Ovary (tissue), 9 donors: ENCODE results near the gene TAGLN. TPM values are rescaled to one million over a fixed set of nuclear protein-coding genes. Genes with fewer than 3 reads are reported as not detected.

Source experiments
- DNase-seq, 5 donors: peaks; one replicate each; pipeline ENCODE4 v3.0.0-alpha.2; 2019 to 2020
- H3K27ac ChIP-seq, 2 donors: fragments of 200-600 bp; one replicate each; pipeline versions ENCODE4 v1.5.1 to v1.8.0; 2019 to 2022
- H3K27me3 ChIP-seq: fragments of 200-600 bp; one replicate; pipeline ENCODE4 v1.8.0; 2022
- H3K36me3 ChIP-seq: fragments of 200-600 bp; sonication (generic); one replicate; pipeline ENCODE4 v1.5.1; 2019
- H3K4me1 ChIP-seq: one replicate; pipeline ENCODE4 v1.8.1; 2013; ENCODE audit warnings: mild to moderate bottlenecking, moderate library complexity; ENCODE audit not compliant: insufficient read depth
- H3K4me3 ChIP-seq: fragments of 200-600 bp; sonication (generic); one replicate; pipeline ENCODE4 v1.5.1; 2017
- H3K9me3 ChIP-seq, 2 donors: fragments of 200-600 bp in 1 of 2; sonication (generic) in 1 of 2; one replicate each; pipeline versions ENCODE4 v1.5.1 to v1.8.1; 2013 to 2019; ENCODE audit warnings: mild to moderate bottlenecking in 1 of 2, moderate library complexity in 1 of 2
- CTCF ChIP-seq, 3 donors: fragments of 450-650 bp in 2 of 3; fragments of 200-600 bp in 1 of 3; IDR thresholded peaks; one replicate each; pipeline versions ENCODE4 v1.5.1 to v1.8.0; 2016 to 2022; ENCODE audit warnings: antibody characterized with exemption in 3 of 3, mild to moderate bottlenecking in 1 of 3
- EP300 ChIP-seq: sonication (generic); formaldehyde crosslinking; IDR thresholded peaks from one replicate; pipeline ENCODE4 v1.6.1; 2017; ENCODE audit warnings: antibody characterized with exemption
- POLR2A ChIP-seq: fragments of 450-650 bp; IDR thresholded peaks from one replicate; pipeline ENCODE4 v1.6.1; 2017; ENCODE audit warnings: antibody characterized with exemption, mild to moderate bottlenecking, moderate library complexity
- WGBS, 3 donors: extraction: QIAGEN DNeasy Blood & Tissue Kit in 1 of 3; methylation state at CpG; one replicate each; pipeline versions ENCODE4 v1.1.5 to v1.1.7; 2013 to 2017; 5-methylcytosine and 5-hydroxymethylcytosine counted together
- intact Hi-C, 4 donors: fragments of 100-400 bp; cut with DNase I; formaldehyde crosslinking; loops; one replicate each; pipeline versions ENCODE4 v1.11.0 to v1.15.1; 2022 to 2023
- polyA plus RNA-seq, 2 donors: library from polyadenylated mRNA; stranded (reverse); fragments of 200-250 nt in 1 of 2; fragments of 350-450 nt in 1 of 2; fragmentation: Illumina TruSeq in 1 of 2; extraction: RNeasy Lipid Tissue Mini Kit (QIAGEN cat#74804) in 1 of 2; gene quantifications; one replicate each; pipeline ENCODE4 v1.2.3, GENCODE V29; 2013 to 2014
- total RNA-seq, 7 donors: library from RNA; depleted of rRNA in 2 of 7; stranded (reverse); fragments of >200 nt in 2 of 7; fragmentation: NEBNext Ultra II Directional in 3 of 7; extraction: Animal tissue kit (Norgen Biotek cat#: 25700) in 3 of 7; gene quantifications; one replicate each; pipeline versions ENCODE4 v1.1.0 to v1.2.4, GENCODE V29; 2016 to 2023
- donor health status: DM: no; HTN: no; CAD: no; lungs with moderate emphysema.
- donor health status: DM: no; HTN: no; CAD: no.
- donor health status: Bipolar disorder and iron deficiency.
- donor health status: DM: yes; HTN: yes; CAD: no.
- donor health status: DM: no; HTN: no; CAD: no.
- donor health status: DM: yes; HTN: yes; CAD: no.

The TAGLN gene
- total and polyA plus RNA-seq, 9 donors = 491 to 3,307 (median 1,598) TPM

- WGBS, 3 donors = 48 to 60% (median 52%) methylated on average over 9 of the region's 9 CpGs
- Histone ChIP-seq H3K9me3 (no peaks in the 10 kb centered on the region), H3K36me3 (no peaks in the 10 kb centered on the region), H3K4me1 (peaks cover 10% of the 10 kb centered on the region), H3K27me3 (no peaks in the 10 kb centered on the region), H3K4me3 (no peak overlapping the region), H3K27ac (no peak overlapping the region)
- DNase-seq = no peak
- no peak for TF ChIP-seq CTCF (IDR thresholded peaks at IDR 0.05)
- no peak for TF ChIP-seq POLR2A
- TF ChIP-seq EP300 = no peak
- intact Hi-C loops = loop anchor here in 1 of 4 donors (10.0 kb wide), 1 partner anchor 55 kb away; no protein-coding TSS in a partner anchor
Measured at GRCh38 chr11:117170210-117170609, 29.0 kb upstream of the TAGLN start.

GRCh38 chr11:117171007-117171403 lies 28.2 kb upstream of the TAGLN start:
- peaks cover 10% of the 10 kb centered on the region for H3K4me1 ChIP-seq
- no peaks in the 10 kb centered on the region for H3K9me3 ChIP-seq
- no peaks in the 10 kb centered on the region for H3K36me3 ChIP-seq
- intact Hi-C loops = loop anchor here in 1 of 4 donors (10.0 kb wide), 1 partner anchor 54 kb away; no protein-coding TSS in a partner anchor
- no peak overlapping the region for H3K27ac ChIP-seq
- no peak overlapping the region for H3K4me3 ChIP-seq
- H3K27me3 ChIP-seq = no peaks in the 10 kb centered on the region
- 76 to 92% (median 79%) methylated on average over 2 of the region's 2 CpGs for WGBS, 3 donors
- no peak for TF ChIP-seq POLR2A
- TF ChIP-seq CTCF (IDR thresholded peaks at IDR 0.05) = no peak
- no peak for TF ChIP-seq EP300
- no peak for DNase-seq

- Histone ChIP-seq H3K27ac (peak overlapping the region in 1 of 2 donors; percentile 2), H3K27me3 (no peaks in the 10 kb centered on the region), H3K4me3 (no peak overlapping the region), H3K4me1 (peaks cover 10% of the 10 kb centered on the region), H3K9me3 (no peaks in the 10 kb centered on the region), H3K36me3 (no peaks in the 10 kb centered on the region)
- TF ChIP-seq POLR2A = no peak
- no peak for TF ChIP-seq EP300
- no peak for TF ChIP-seq CTCF (IDR thresholded peaks at IDR 0.05)
- intact Hi-C loops = loop anchor here in 1 of 4 donors (10.0 kb wide), 1 partner anchor 53 kb away; no protein-coding TSS in a partner anchor
- no peak for DNase-seq
- 52 to 59% (median 56%) methylated on average over 14 of the region's 14 CpGs for WGBS, 3 donors
Measured at GRCh38 chr11:117171404-117172061, 27.6 kb upstream of the TAGLN start.

- peaks cover 10% of the 10 kb centered on the region for H3K4me1 ChIP-seq
- H3K27ac ChIP-seq = peak overlapping the region in 1 of 2 donors; percentile 53
- TF ChIP-seq EP300 (no peak), POLR2A (no peak), CTCF (IDR thresholded peaks at IDR 0.05) (no peak)
- no peaks in the 10 kb centered on the region for H3K27me3 ChIP-seq
- H3K4me3 ChIP-seq = no peak overlapping the region
- H3K36me3 ChIP-seq = no peaks in the 10 kb centered on the region
- DNase-seq = peak in 1 of 5 donors; percentile 29
- WGBS, 3 donors = 45 to 67% (median 63%) methylated on average over 14 of the region's 14 CpGs
- intact Hi-C loops = loop anchor here in 1 of 4 donors (10.0 kb wide), 1 partner anchor 52 kb away; no protein-coding TSS in a partner anchor
- no peaks in the 10 kb centered on the region for H3K9me3 ChIP-seq
Measured at GRCh38 chr11:117172724-117173421, 26.3 kb upstream of the TAGLN start.
